Spleen (tissue), 7 donors: ENCODE data around the gene CMC1.

ENCODE experiments used
- CTCF ChIP-seq, 11 experiments: fragments of 200-600 bp in 7 of 11; fragments of 450-650 bp in 4 of 11; sonication (generic) in 4 of 11; IDR thresholded peaks in 8 of 11; conservative IDR thresholded peaks in 3 of 11; 1 replicate in 7 of 11; 2 replicates in 4 of 11; pipeline versions ENCODE4 v1.4.0 to v1.8.0; 2016 to 2021; ENCODE audit warnings: antibody characterized with exemption in 11 of 11, inconsistent platforms in 4 of 11, mild to moderate bottlenecking in 1 of 11
- POLR2A ChIP-seq, 3 donors: fragments of 450-650 bp; IDR thresholded peaks; one replicate each; pipeline ENCODE4 v1.5.1; 2017; ENCODE audit warnings: antibody characterized with exemption in 3 of 3, mild to moderate bottlenecking in 1 of 3
- POLR2AphosphoS5 ChIP-seq, 3 donors: sonication (generic); formaldehyde crosslinking; IDR thresholded peaks; one replicate each; pipeline ENCODE4 v1.5.1; 2017; ENCODE audit warnings: antibody characterized with exemption in 3 of 3
- donor health status: DM: no; HTN: no; CAD: no; lungs with moderate emphysema.
- donor health status: DM: no; HTN: no; CAD: no.
- donor health status: DM: no; HTN: no; CAD: no.

GRCh38 chr3:28349469-28350000 lies 108.1 kb downstream of the CMC1 start:
- TF ChIP-seq POLR2A (IDR thresholded peaks at IDR 0.05) (no peak), CTCF (IDR thresholded peaks at IDR 0.05 in 8 of 11, conservative IDR thresholded peaks at IDR 0.05 in 3 of 11) (no peak), POLR2AphosphoS5 (IDR thresholded peaks at IDR 0.05) (no peak)
